ENCODE results near the gene SPOUT1. TPM values are rescaled to one million over a fixed set of nuclear protein-coding genes. Genes with fewer than 3 reads are reported as not detected.

The SPOUT1 gene
- total RNA-seq, 4 donors from 2014 or later, result 26.4 to 71.7 (median 39.0) TPM

GRCh38 chr9:128841694-128842492, 12.3 kb upstream of the SPOUT1 start:
- 82 to 87% methylated on average over 12 of the region's 12 CpGs for WGBS, 2 donors

GRCh38 chr9:128840524-128840923, 10.9 kb upstream of the SPOUT1 start:
- TF ChIP-seq CTCF (IDR thresholded peaks at IDR 0.05) (no peak), EP300 (IDR thresholded peaks at IDR 0.05) (no peak), POLR2A (IDR thresholded peaks at IDR 0.05) (no peak)
- WGBS, 2 donors, result 95 to 96% methylated on average over 1 of the region's 1 CpG
- Histone ChIP-seq H3K36me3 (peaks cover 0 to 61% (median 3%) of the 10 kb centered on the region in 3 donors), H3K27ac (no peak overlapping the region), H3K27me3 (no peaks in the 10 kb centered on the region), H3K4me1 (no peaks in the 10 kb centered on the region), H3K9me3 (no peaks in the 10 kb centered on the region), H3K4me3 (no peak overlapping the region)
- DNase-seq (ENCODE audit: low spot score in 2 of 2), result no peak

More at GRCh38 chr9:128841694-128842492, 12.3 kb upstream of the SPOUT1 start:
- Histone ChIP-seq H3K36me3 (peaks cover 0 to 52% (median 0%) of the 10 kb centered on the region in 3 donors), H3K4me1 (no peaks in the 10 kb centered on the region), H3K4me3 (no peak overlapping the region), H3K27me3 (no peaks in the 10 kb centered on the region), H3K27ac (no peak overlapping the region), H3K9me3 (no peaks in the 10 kb centered on the region)
- TF ChIP-seq POLR2A (IDR thresholded peaks at IDR 0.05), result no peak
- no peak for TF ChIP-seq EP300 (IDR thresholded peaks at IDR 0.05)
- no peak for TF ChIP-seq CTCF (IDR thresholded peaks at IDR 0.05)
- no peak for DNase-seq (ENCODE audit: low spot score in 2 of 2)

- 65 to 78% methylated on average over 3 of the region's 3 CpGs for WGBS, 2 donors
- no peak for DNase-seq (ENCODE audit: low spot score in 2 of 2)
- H3K27me3 ChIP-seq, result no peaks in the 10 kb centered on the region
- no peaks in the 10 kb centered on the region for H3K9me3 ChIP-seq
- no peaks in the 10 kb centered on the region for H3K4me1 ChIP-seq
- H3K27ac ChIP-seq, result no peak overlapping the region
- H3K4me3 ChIP-seq, result no peak overlapping the region
- H3K36me3 ChIP-seq, result peaks cover 0 to 74% (median 5%) of the 10 kb centered on the region in 3 donors
- TF ChIP-seq POLR2A (IDR thresholded peaks at IDR 0.05) (no peak), EP300 (IDR thresholded peaks at IDR 0.05) (no peak), CTCF (IDR thresholded peaks at IDR 0.05) (no peak)
These were observed 8.7 kb upstream of the SPOUT1 start for GRCh38 chr9:128838338-128838737.

GRCh38 chr9:128836509-128837145, 7.0 kb upstream of the SPOUT1 start:
- no peaks in the 10 kb centered on the region for H3K9me3 ChIP-seq
- no peak for TF ChIP-seq CTCF (IDR thresholded peaks at IDR 0.05)
- TF ChIP-seq EP300 (IDR thresholded peaks at IDR 0.05), result no peak
- no peak for TF ChIP-seq POLR2A (IDR thresholded peaks at IDR 0.05)
- H3K27ac ChIP-seq, result no peak overlapping the region
- H3K4me1 ChIP-seq, result no peaks in the 10 kb centered on the region
- no peak overlapping the region for H3K4me3 ChIP-seq
- no peaks in the 10 kb centered on the region for H3K27me3 ChIP-seq
- H3K36me3 ChIP-seq, result peaks cover 0 to 61% (median 5%) of the 10 kb centered on the region in 3 donors
- no peak for DNase-seq (ENCODE audit: low spot score in 2 of 2)
- WGBS, 2 donors, result 90% methylated on average over 13 to 14 of the region's 14 CpGs

Data from tibial nerve (tissue), 4 donors.